ENCODE results near the gene ARMCX4.
"Not testable (repeated sequence)": the region's sequence is repeated elsewhere in the genome, so short reads cannot be mapped to it uniquely, and the experiment has no call there.

ARMCX4 gene

GRCh38 chrX:101485212-101485949, at the start of gene ARMCX4:
TSS of gene ARMCX4 (plus strand) at chrX:101485456. CDS start at chrX:101488590, 3,134 bp downstream.
- peak; percentile 12 for DNase-seq (ENCODE audit: low read depth)

GRCh38 chrX:101442085-101442484, 43.2 kb upstream of the ARMCX4 start:
- no peak for DNase-seq (ENCODE audit: low read depth)

DNA sequence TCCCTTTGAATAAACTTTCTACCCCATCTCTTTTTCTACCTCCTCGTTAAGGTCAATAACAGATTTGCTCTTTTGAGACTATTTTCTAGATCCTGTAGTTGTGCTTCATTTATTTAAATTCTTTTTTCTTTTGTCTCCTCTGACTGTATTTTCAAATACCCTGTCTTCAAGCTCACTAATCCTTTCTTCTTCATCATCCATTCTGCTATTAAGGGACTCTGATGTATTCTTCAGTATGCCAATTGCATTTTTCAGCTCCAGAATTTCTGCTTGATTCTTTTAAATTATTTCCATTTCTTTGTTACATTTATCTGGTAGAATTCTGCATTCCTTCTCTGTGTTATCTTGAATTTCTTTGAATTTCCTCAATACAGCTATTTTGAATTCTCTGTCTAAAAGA, 36.0 kb upstream of the ARMCX4 start:
- DNase-seq (ENCODE audit: low read depth): no peak

GRCh38 chrX:101450085-101450484, 35.2 kb upstream of the ARMCX4 start:
- no peak for DNase-seq (ENCODE audit: low read depth)

GRCh38 chrX:101450961-101451360, 34.3 kb upstream of the ARMCX4 start:
- DNase-seq (ENCODE audit: low read depth): no peak

DNA sequence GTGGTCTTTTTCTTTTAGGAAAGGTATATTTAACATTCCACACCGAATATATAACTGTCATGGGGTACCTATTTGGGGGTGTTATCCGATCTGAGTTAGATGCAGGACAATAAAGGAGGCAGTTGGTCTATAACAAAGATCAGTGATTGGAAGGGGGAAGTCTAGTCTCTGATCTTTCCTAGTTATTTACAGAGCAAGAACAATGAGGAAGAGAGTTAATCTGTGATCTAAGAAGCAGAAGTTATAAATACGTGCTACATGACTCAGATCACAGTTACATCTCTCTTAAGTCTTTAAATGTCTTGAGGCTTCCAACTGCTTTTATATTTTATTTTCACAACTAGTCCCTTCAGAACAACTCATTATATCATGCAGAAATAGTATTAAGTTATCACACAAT, 33.2 kb upstream of the ARMCX4 start:
- no peak for DNase-seq (ENCODE audit: low read depth)

GRCh38 chrX:101460669-101461068, 24.6 kb upstream of the ARMCX4 start:
- DNase-seq (ENCODE audit: low read depth): no peak

GRCh38 chrX:101462892-101463291, 22.4 kb upstream of the ARMCX4 start:
- DNase-seq (ENCODE audit: low read depth): no peak

DNA sequence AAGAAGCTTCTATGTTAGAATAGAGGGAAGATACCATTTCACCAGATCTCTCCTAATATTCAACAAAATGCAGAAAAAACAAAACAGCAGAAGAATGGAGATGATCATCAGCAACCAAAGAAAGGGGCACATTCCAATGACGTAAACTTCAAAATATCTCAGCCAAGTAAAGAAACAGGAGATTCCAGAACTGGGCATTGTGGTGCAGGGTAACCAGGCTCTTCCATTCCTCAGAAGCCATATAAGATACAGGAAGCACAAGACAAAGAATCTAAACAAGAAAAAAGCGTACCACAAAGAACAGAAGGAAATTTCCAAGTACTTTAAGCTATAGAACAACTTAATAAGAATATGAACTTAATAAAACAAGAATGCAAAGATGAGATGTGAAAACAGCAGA, 6.9 kb upstream of the ARMCX4 start:
- no peak for DNase-seq (ENCODE audit: low read depth)

- no peak for DNase-seq (ENCODE audit: low read depth)
Measured at GRCh38 chrX:101482296-101482695, 3.0 kb upstream of the ARMCX4 start.

DNA sequence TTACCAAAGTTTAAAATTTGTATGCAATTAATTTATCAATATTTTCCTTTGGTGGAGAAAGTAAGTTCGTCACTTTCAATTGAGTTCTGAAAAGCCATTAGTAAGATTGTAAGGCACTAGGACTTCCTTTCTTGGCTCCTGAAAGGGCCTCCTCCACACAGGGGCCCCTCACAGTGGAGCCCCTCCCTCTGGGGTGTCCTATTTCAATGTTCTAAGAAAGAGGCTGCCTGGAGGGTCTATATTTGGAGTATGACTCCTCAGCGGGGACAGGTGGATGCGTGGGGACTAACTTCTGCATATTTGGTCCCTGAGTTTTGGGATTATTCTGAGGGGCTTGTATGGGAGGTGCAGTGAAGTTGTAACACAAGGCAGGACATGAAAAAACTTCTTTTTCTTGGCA, 1.6 kb upstream of the ARMCX4 start:
- DNase-seq (ENCODE audit: low read depth): no peak

- no peak for DNase-seq (ENCODE audit: low read depth)
Measured at GRCh38 chrX:101484135-101484534, 1.1 kb upstream of the ARMCX4 start.

GRCh38 chrX:101488796-101489195, 3.5 kb downstream of the ARMCX4 start:
- DNase-seq (ENCODE audit: low read depth): no peak

- no peak for DNase-seq (ENCODE audit: low read depth)
Measured at GRCh38 chrX:101491943-101492342, 6.7 kb downstream of the ARMCX4 start.

GRCh38 chrX:101493225-101493624, 8.0 kb downstream of the ARMCX4 start:
- DNase-seq (ENCODE audit: low read depth): no peak

DNA sequence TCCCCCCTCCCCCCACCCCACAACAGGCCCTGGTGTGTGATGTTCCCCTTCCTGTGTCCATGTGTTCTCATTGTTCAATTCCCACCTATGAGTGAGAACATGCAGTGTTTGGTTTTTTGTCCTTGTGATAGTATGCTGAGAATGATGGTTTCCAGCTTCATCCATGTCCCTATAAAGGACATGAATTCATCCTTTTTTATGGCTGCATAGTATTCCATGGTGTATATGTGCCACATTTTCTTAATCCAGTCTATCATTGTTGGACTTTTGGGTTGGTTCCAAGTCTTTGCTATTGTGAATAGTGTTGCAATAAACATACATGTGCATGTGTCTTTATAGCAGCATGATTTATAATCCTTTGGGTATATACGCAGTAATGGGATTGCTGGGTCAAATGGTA, 17.7 kb downstream of the ARMCX4 start:
- not testable (repeated sequence) for DNase-seq (ENCODE audit: low read depth)

- DNase-seq (ENCODE audit: low read depth): no peak
Measured at GRCh38 chrX:101507372-101507771, 22.1 kb downstream of the ARMCX4 start.

- DNase-seq (ENCODE audit: low read depth): no peak
Measured at GRCh38 chrX:101507986-101508385, 22.7 kb downstream of the ARMCX4 start.

DNA sequence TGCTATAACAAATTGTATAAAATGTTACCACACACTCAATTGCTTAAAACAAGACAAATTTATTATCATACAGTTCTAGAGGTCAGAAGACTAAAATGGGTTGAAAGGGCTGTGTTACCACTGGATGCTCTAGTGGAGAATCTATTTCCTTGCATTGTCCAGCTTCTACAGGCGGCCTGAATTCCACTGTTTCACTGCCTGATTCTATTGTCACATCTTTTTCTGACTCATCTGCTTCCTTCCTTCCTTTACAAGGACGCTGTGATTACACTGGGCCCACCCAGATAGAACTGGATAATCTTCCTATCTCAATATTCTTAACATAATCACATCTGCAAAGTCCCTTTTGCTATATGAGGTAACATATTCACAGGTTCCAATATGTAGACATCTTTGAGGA, 45.7 kb downstream of the ARMCX4 start:
- DNase-seq (ENCODE audit: low read depth): no peak
